ENCODE data around the gene RFPL4AL1.
"Not testable (repeated sequence)": the region's sequence is repeated elsewhere in the genome, so short reads cannot be mapped to it uniquely, and the experiment has no call there.

The RFPL4AL1 gene

DNA sequence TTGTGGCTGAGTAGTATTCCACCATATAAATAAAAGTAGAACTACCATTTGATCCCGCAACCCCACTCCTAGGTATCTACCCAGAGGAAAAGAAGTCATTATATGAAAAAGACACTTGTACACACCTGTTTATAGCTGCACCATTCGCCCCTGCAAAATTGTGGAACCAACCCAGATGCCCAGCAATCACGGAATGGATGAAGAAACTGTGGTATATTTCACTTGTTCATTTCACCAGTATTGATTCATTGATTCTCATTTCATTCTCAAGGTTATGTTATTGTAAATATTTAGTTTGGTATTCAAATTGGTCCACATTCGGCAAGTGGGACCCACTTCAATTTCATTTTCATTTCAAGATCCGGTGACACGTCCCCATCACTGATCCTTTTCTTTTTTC is 18.2 kb upstream of the RFPL4AL1 start:
- TF ChIP-seq FOXM1 (IDR thresholded peaks at IDR 0.05; ENCODE audit: borderline replicate concordance, low read depth) (no peak), TCF12 (IDR thresholded peaks at IDR 0.05; ENCODE audit: low read depth) (no peak), ZBTB7A (IDR thresholded peaks at IDR 0.05; ENCODE audit: low read depth) (no peak), YY1 (IDR thresholded peaks at IDR 0.05; ENCODE audit: low read depth) (no peak), TEAD4 (IDR thresholded peaks at IDR 0.05) (no peak), EP300 (IDR thresholded peaks at IDR 0.05; ENCODE audit: borderline replicate concordance) (no peak), TAF1 (IDR thresholded peaks at IDR 0.05; ENCODE audit: low read depth) (no peak), CREB1 (IDR thresholded peaks at IDR 0.05; ENCODE audit: low read depth) (no peak), RAD21 (IDR thresholded peaks at IDR 0.05; ENCODE audit: low read depth) (no peak), CEBPB (IDR thresholded peaks at IDR 0.05) (no peak), MAX (IDR thresholded peaks at IDR 0.05) (no peak), EGR1 (IDR thresholded peaks at IDR 0.05) (no peak), NFIC (IDR thresholded peaks at IDR 0.05) (no peak)
- TF ChIP-seq, protein P1, sequence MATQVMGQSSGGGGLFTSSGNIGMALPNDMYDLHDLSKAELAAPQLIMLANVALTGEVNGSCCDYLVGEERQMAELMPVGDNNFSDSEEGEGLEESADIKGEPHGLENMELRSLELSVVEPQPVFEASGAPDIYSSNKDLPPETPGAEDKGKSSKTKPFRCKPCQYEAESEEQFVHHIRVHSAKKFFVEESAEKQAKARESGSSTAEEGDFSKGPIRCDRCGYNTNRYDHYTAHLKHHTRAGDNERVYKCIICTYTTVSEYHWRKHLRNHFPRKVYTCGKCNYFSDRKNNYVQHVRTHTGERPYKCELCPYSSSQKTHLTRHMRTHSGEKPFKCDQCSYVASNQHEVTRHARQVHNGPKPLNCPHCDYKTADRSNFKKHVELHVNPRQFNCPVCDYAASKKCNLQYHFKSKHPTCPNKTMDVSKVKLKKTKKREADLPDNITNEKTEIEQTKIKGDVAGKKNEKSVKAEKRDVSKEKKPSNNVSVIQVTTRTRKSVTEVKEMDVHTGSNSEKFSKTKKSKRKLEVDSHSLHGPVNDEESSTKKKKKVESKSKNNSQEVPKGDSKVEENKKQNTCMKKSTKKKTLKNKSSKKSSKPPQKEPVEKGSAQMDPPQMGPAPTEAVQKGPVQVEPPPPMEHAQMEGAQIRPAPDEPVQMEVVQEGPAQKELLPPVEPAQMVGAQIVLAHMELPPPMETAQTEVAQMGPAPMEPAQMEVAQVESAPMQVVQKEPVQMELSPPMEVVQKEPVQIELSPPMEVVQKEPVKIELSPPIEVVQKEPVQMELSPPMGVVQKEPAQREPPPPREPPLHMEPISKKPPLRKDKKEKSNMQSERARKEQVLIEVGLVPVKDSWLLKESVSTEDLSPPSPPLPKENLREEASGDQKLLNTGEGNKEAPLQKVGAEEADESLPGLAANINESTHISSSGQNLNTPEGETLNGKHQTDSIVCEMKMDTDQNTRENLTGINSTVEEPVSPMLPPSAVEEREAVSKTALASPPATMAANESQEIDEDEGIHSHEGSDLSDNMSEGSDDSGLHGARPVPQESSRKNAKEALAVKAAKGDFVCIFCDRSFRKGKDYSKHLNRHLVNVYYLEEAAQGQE (IDR thresholded peaks at IDR 0.05; ENCODE audit: low read depth) = no peak
- TF ChIP-seq, protein P2, sequence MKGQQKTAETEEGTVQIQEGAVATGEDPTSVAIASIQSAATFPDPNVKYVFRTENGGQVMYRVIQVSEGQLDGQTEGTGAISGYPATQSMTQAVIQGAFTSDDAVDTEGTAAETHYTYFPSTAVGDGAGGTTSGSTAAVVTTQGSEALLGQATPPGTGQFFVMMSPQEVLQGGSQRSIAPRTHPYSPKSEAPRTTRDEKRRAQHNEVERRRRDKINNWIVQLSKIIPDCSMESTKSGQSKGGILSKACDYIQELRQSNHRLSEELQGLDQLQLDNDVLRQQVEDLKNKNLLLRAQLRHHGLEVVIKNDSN (IDR thresholded peaks at IDR 0.05) = no peak

DNA sequence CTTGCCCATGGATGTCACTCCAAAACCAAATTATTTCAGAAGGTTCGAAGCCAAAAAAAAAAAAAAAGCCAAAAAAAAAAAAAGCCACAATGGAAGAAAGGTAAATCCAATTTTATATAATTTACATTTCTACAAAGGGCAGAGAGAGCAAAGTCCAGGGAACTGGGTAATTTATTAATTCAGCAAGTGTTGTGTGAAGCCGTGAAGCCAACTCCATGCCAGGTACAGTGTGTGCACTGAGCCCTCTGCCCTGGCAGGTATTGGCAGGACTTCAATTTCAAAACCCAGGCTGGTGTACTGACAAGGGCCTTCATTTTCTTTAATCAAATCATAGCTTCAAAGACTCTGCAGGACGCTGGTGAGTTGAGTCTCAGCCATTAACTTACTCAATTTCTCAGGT is 15.5 kb upstream of the RFPL4AL1 start:
- no peak for TF ChIP-seq EGR1 (IDR thresholded peaks at IDR 0.05)
- TF ChIP-seq MAX (IDR thresholded peaks at IDR 0.05) = no peak
- TF ChIP-seq, protein P1 (IDR thresholded peaks at IDR 0.05; ENCODE audit: low read depth) = no peak
- TF ChIP-seq RAD21 (IDR thresholded peaks at IDR 0.05; ENCODE audit: low read depth) = no peak
- TF ChIP-seq CEBPB (IDR thresholded peaks at IDR 0.05) = no peak
- TF ChIP-seq, protein P2 (IDR thresholded peaks at IDR 0.05) = no peak
- TF ChIP-seq NFIC (IDR thresholded peaks at IDR 0.05) = no peak
- no peak for TF ChIP-seq TEAD4 (IDR thresholded peaks at IDR 0.05)
- TF ChIP-seq TCF12 (IDR thresholded peaks at IDR 0.05; ENCODE audit: low read depth) = no peak
- no peak for TF ChIP-seq ZBTB7A (IDR thresholded peaks at IDR 0.05; ENCODE audit: low read depth)
- no peak for TF ChIP-seq CREB1 (IDR thresholded peaks at IDR 0.05; ENCODE audit: low read depth)
- no peak for TF ChIP-seq EP300 (IDR thresholded peaks at IDR 0.05; ENCODE audit: borderline replicate concordance)
- TF ChIP-seq YY1 (IDR thresholded peaks at IDR 0.05; ENCODE audit: low read depth) = no peak
- no peak for TF ChIP-seq TAF1 (IDR thresholded peaks at IDR 0.05; ENCODE audit: low read depth)
- TF ChIP-seq FOXM1 (IDR thresholded peaks at IDR 0.05; ENCODE audit: borderline replicate concordance, low read depth) = no peak

GRCh38 chr19:55758797-55759196 is 10.1 kb upstream of the RFPL4AL1 start, which contains the start of gene RFPL4A:
Gene RFPL4A (plus strand): TSS chr19:55759097. CDS start chr19:55761801, 2,704 bp downstream.
- TF ChIP-seq MAX (IDR thresholded peaks at IDR 0.05); RAD21 (IDR thresholded peaks at IDR 0.05; ENCODE audit: low read depth); FOXM1 (IDR thresholded peaks at IDR 0.05; ENCODE audit: borderline replicate concordance, low read depth): not testable (repeated sequence)

DNA sequence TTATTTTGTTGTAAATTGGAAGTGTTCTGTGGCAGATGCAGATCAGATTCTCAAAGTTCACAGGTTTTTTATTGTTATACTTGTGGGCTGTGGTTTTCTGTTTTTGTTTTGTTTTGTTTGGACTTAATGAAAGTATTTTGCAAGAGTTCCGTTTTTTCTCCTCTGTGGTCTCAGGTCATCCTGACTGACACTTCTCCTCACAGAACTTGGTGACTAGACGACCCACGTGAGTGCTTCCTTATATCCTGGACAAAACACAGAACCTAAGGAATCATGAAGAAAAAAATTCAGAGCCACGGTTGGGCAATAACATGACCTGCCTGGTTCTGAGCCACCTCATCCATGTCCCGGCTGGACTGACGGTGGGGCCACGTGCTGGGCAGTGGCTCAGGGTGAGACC is 2.5 kb upstream of the RFPL4AL1 start:
- TF ChIP-seq EGR1 (IDR thresholded peaks at IDR 0.05) = no peak
- no peak for TF ChIP-seq EP300 (IDR thresholded peaks at IDR 0.05; ENCODE audit: borderline replicate concordance)

DNA sequence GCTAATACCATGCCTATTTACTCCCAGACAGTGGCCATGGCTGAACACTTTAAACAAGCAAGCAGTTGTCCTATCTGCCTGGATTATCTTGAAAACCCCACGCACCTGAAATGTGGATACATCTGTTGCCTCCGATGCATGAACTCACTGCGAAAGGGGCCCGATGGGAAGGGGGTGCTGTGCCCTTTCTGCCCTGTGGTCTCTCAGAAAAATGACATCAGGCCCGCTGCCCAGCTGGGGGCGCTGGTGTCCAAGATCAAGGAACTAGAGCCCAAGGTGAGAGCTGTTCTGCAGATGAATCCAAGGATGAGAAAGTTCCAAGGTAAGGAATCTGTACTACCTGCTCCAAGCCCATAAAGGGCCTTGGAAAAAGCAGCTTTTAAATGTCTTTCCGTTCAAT is 8.6 kb downstream of the RFPL4AL1 start:
- TF ChIP-seq RAD21 (IDR thresholded peaks at IDR 0.05; ENCODE audit: low read depth) (peak; percentile 44), CREB1 (IDR thresholded peaks at IDR 0.05; ENCODE audit: low read depth) (no peak)

DNA sequence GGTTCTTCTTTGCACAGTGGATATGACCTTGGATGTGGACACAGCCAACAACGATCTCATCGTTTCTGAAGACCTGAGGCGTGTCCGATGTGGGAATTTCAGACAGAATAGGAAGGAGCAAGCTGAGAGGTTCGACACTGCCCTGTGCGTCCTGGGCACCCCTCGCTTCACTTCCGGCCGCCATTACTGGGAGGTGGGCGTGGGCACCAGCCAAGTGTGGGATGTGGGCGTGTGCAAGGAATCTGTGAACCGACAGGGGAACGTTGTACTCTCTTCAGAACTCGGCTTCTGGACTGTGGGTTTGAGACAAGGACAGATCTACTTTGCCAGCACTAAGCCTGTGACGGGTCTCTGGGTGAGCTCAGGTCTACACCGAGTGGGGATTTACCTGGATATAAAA is 9.4 kb downstream of the RFPL4AL1 start:
- no peak for TF ChIP-seq RAD21 (IDR thresholded peaks at IDR 0.05; ENCODE audit: low read depth)
- TF ChIP-seq, protein P2 (IDR thresholded peaks at IDR 0.05) = no peak
- TF ChIP-seq CREB1 (IDR thresholded peaks at IDR 0.05; ENCODE audit: low read depth) = no peak
- TF ChIP-seq, protein P1 (IDR thresholded peaks at IDR 0.05; ENCODE audit: low read depth) = no peak
- TF ChIP-seq CEBPB (IDR thresholded peaks at IDR 0.05) = no peak
- TF ChIP-seq FOXM1 (IDR thresholded peaks at IDR 0.05; ENCODE audit: borderline replicate concordance, low read depth) = no peak
- TF ChIP-seq MAX (IDR thresholded peaks at IDR 0.05) = no peak
- TF ChIP-seq ZBTB7A (IDR thresholded peaks at IDR 0.05; ENCODE audit: low read depth) = no peak
- TF ChIP-seq EP300 (IDR thresholded peaks at IDR 0.05; ENCODE audit: borderline replicate concordance) = no peak
- TF ChIP-seq YY1 (IDR thresholded peaks at IDR 0.05; ENCODE audit: low read depth) = no peak
